Endothelial cell of umbilical vein (primary cell): ENCODE data around the gene APBA2.

Experiments
- CTCF ChIP-seq, 2 donors: IDR thresholded peaks; 1 replicate in 1 of 2; 2 replicates in 1 of 2; pipeline ENCODE4 v1.5.1; 2011; ENCODE audit warnings: low read length in 2 of 2, mild to moderate bottlenecking in 2 of 2, moderate library complexity in 2 of 2, control low read depth in 1 of 2, inconsistent platforms in 1 of 2, low read depth in 1 of 2; ENCODE audit not compliant: insufficient read depth in 1 of 2; ENCODE audit errors: extremely low read depth in 1 of 2
- POLR2A ChIP-seq: IDR thresholded peaks from 2 replicates; pipeline ENCODE4 v1.6.1; 2012; ENCODE audit warnings: low read depth, mild to moderate bottlenecking, control low read depth, low read length

DNA sequence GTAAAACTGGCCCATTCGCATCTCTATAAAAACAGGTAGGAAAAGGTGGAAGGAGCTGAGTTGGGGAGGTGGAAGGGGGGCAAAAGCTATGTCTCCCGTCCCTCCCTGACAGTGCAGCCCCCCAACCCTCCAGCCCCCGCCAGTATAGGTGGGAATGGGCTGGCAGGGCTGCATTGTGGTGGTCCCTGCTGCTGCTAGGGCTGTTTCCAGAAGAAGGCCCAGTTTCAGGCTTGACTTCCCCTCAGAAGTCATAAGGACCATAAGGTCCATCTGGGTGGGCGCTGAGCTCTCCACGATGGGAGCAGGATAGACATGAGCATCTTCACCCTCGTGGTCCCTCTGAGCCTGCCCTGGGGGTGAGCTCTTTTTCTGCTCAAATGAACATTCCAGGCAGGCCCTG is 44.2 kb downstream of the APBA2 start:
- TF ChIP-seq POLR2A (no peak), CTCF (IDR thresholded peaks at IDR 0.05; ENCODE audit: extremely low read depth in 1 of 2, insufficient read depth in 1 of 2, low read depth in 1 of 2, low read length in 2 of 2) (no peak)
